Endothelial cell of umbilical vein (primary cell): ENCODE results near the gene ATP9B. TPM values are rescaled to one million over a fixed set of nuclear protein-coding genes. Genes with fewer than 3 reads are reported as not detected.

Experiments used
- BruUV-seq: library from RNA; stranded (reverse); fragments of 400-500 nt; replicated peaks from 2 replicates; lab custom pipeline; 2021; lab: Mats Ljungman, UMichigan
- CTCF ChIA-PET: fragments of 300-600, 350-600 bp; sonication (Branson Sonifier 250); formaldehyde crosslinking; loops from one replicate; lab custom pipeline; 2021; ENCODE audit warnings: antibody characterized with exemption, inconsistent platforms; lab: Charles Lee
- POLR2A ChIA-PET: fragments of 300-600, 350-600 bp; sonication (Branson Sonifier 250); formaldehyde crosslinking; loops from one replicate; lab custom pipeline; 2021; ENCODE audit warnings: antibody characterized with exemption, inconsistent platforms; lab: Charles Lee
- DNase-seq: peaks from one replicate; pipeline ENCODE4 v3.0.0-alpha.2; 2011; ENCODE audit warnings: low read depth, low spot score
- FAIRE-seq: peaks from 2 replicates; lab custom pipeline; 2011; peaks lifted over from hg19 to GRCh38; lab: Jason Lieb, UNC
- H2AFZ ChIP-seq: 2 replicates; pipeline ENCODE4 v1.6.0; 2012; ENCODE audit warnings: low read depth, low read length, control low read depth, inconsistent platforms
- H3K27ac ChIP-seq: 2 replicates; pipeline ENCODE4 v1.5.1; 2011; ENCODE audit warnings: low read depth, mild to moderate bottlenecking, control low read depth, low read length, moderate library complexity; ENCODE audit not compliant: insufficient read depth
- H3K27me3 ChIP-seq, 2 experiments: 2 replicates each; pipeline versions ENCODE4 v1.6.0 to v1.6.1; 2011; ENCODE audit warnings: low read length in 2 of 2, mixed read lengths in 1 of 2; ENCODE audit not compliant: control insufficient read depth in 2 of 2, insufficient read depth in 2 of 2
- H3K36me3 ChIP-seq, 2 experiments: 2 replicates in 1 of 2; 3 replicates in 1 of 2; pipeline ENCODE4 v1.5.1; 2011; ENCODE audit warnings: low read length in 2 of 2, mild to moderate bottlenecking in 1 of 2, moderate library complexity in 1 of 2; ENCODE audit not compliant: control insufficient read depth in 2 of 2, insufficient read depth in 2 of 2; ENCODE audit errors: extremely low read depth in 1 of 2
- H3K4me1 ChIP-seq: 3 replicates; pipeline ENCODE4 v1.5.1; 2011; ENCODE audit warnings: mild to moderate bottlenecking, low read length; ENCODE audit not compliant: control insufficient read depth, insufficient read depth; ENCODE audit errors: extremely low read depth
- H3K4me2 ChIP-seq: 2 replicates; pipeline ENCODE4 v1.6.1; 2011; ENCODE audit warnings: low read length, control low read depth, mixed read lengths; ENCODE audit not compliant: insufficient read depth
- H3K4me3 ChIP-seq, 3 experiments: fragments of 200-600 bp in 1 of 3; sonication (generic), shearing (Covaris generic) in 1 of 3; replicated peaks in 1 of 3; 2 replicates each; pipeline ENCODE4 v1.5.1; 2011 to 2016; ENCODE audit warnings: control low read depth in 3 of 3, low read length in 3 of 3, mild to moderate bottlenecking in 2 of 3, inconsistent platforms in 1 of 3, low read depth in 1 of 3, moderate library complexity in 1 of 3; ENCODE audit not compliant: insufficient read depth in 1 of 3
- H3K79me2 ChIP-seq: 2 replicates; pipeline ENCODE4 v1.6.0; 2012; ENCODE audit warnings: low read length, inconsistent platforms; ENCODE audit not compliant: control insufficient read depth, insufficient read depth
- H3K9ac ChIP-seq: replicated peaks from 2 replicates; pipeline ENCODE3; 2011; ENCODE audit warnings: low read length, control low read depth; ENCODE audit not compliant: insufficient read depth; ENCODE audit errors: extremely low read depth
- H3K9me1 ChIP-seq: replicated peaks from 3 replicates; pipeline ENCODE4 v1.6.0; 2011; ENCODE audit warnings: mild to moderate bottlenecking, low read length; ENCODE audit not compliant: control insufficient read depth, insufficient read depth; ENCODE audit errors: extremely low read depth
- H3K9me3 ChIP-seq: replicated peaks from 2 replicates; pipeline ENCODE4 v1.5.1; 2012; ENCODE audit warnings: low read length, inconsistent platforms; ENCODE audit not compliant: control insufficient read depth, insufficient read depth
- H4K20me1 ChIP-seq: replicated peaks from 2 replicates; pipeline ENCODE3; 2011; ENCODE audit warnings: mild to moderate bottlenecking, low read length; ENCODE audit not compliant: control insufficient read depth, insufficient read depth; ENCODE audit errors: extremely low read depth
- CTCF ChIP-seq, 2 donors: IDR thresholded peaks; 1 replicate in 1 of 2; 2 replicates in 1 of 2; pipeline ENCODE4 v1.5.1; 2011; ENCODE audit warnings: low read length in 2 of 2, mild to moderate bottlenecking in 2 of 2, moderate library complexity in 2 of 2, control low read depth in 1 of 2, inconsistent platforms in 1 of 2, low read depth in 1 of 2; ENCODE audit not compliant: insufficient read depth in 1 of 2; ENCODE audit errors: extremely low read depth in 1 of 2
- EZH2 ChIP-seq: IDR thresholded peaks from 2 replicates; pipeline ENCODE4 v1.6.1; 2012; ENCODE audit warnings: borderline replicate concordance, low read depth, mild to moderate bottlenecking, moderate library complexity, low read length, inconsistent platforms; ENCODE audit not compliant: severe bottlenecking
- FOS ChIP-seq: IDR thresholded peaks from 2 replicates; pipeline ENCODE4 v1.6.1; 2011; ENCODE audit warnings: mild to moderate bottlenecking, low read length, moderate library complexity, borderline replicate concordance; ENCODE audit not compliant: insufficient read depth
- MYC ChIP-seq: IDR thresholded peaks from one replicate; pipeline ENCODE4 v1.6.1; 2011; ENCODE audit warnings: mild to moderate bottlenecking, low read depth, low read length
- POLR2AphosphoS5 ChIP-seq: IDR thresholded peaks from 2 replicates; pipeline ENCODE4 v1.6.1; 2012; ENCODE audit warnings: low read depth, mild to moderate bottlenecking, control low read depth, low read length, moderate library complexity; ENCODE audit not compliant: insufficient read depth
- dilution Hi-C: fragments of 300-500 bp; cut with MboI; formaldehyde crosslinking; loops from one replicate; pipeline ENCODE4 v1.15.0; 2019; ENCODE audit warnings: low sequenced_read_pairs; ENCODE audit not compliant: extremely low pct_ligation_motif_present
- intact Hi-C: fragments of 100-400 bp; cut with micrococcal nuclease; formaldehyde crosslinking; loops from one replicate; pipeline ENCODE4 v1.10.0; 2022
- polyA plus RNA-seq, 4 experiments: library from polyadenylated mRNA; depleted of rRNA in 3 of 4; stranded (reverse) in 3 of 4; unstranded in 1 of 4; fragments of >200 nt; gene quantifications; 2 replicates each; pipeline versions ENCODE4 v1.2.1 to v1.2.3, GENCODE V29; 2011 to 2012; ENCODE audit warnings: missing spikeins in 1 of 4
- total RNA-seq: library from RNA; stranded (reverse); gene quantifications from 2 replicates; pipeline ENCODE4 v1.2.3, GENCODE V29; 2021

Gene ATP9B
- total and polyA plus RNA-seq, 2 donors (not counting 3 experiments of a cell fraction or from before 2014, with no cell fraction given): 14.6 to 18.2 TPM

GRCh38 chr18:79423211-79424007, 354.2 kb downstream of the ATP9B start:
- dilution Hi-C loops (no loop called here), intact Hi-C loops (no loop called here)
- FAIRE-seq (no peak), DNase-seq (no peak)
- Histone ChIP-seq H3K36me3 (peaks cover 5 to 21% of the 10 kb centered on the region in 2 experiments), H3K4me2 (no peak overlapping the region), H3K4me1 (no peaks in the 10 kb centered on the region), H3K27ac (no peak overlapping the region), H3K9me1 (no peaks in the 10 kb centered on the region), H4K20me1 (no peaks in the 10 kb centered on the region), H2AFZ (no peak overlapping the region), H3K4me3 (no peak overlapping the region), H3K9ac (no peak overlapping the region), H3K27me3 (no peaks in the 10 kb centered on the region), H3K79me2 (no peaks in the 10 kb centered on the region), H3K9me3 (no peaks in the 10 kb centered on the region)
- ChIA-PET POLR2A (no interaction called here), CTCF (no interaction called here)
- no peak for TF ChIP-seq FOS
- no peak for TF ChIP-seq EZH2
- no peak for TF ChIP-seq POLR2AphosphoS5
- no peak for TF ChIP-seq CTCF (IDR thresholded peaks at IDR 0.05; ENCODE audit: extremely low read depth in 1 of 2, insufficient read depth in 1 of 2, low read depth in 1 of 2, low read length in 2 of 2)
- no peak for TF ChIP-seq MYC
- BruUV-seq: no TSS peak
